ENCODE results near the gene DXO.
"Not testable (repeated sequence)": the region's sequence is repeated elsewhere in the genome, so short reads cannot be mapped to it uniquely, and the experiment has no call there.

The DXO gene

GRCh38 chr6:31971993-31972708 is at the start of gene DXO:
Gene DXO (minus strand): TSS chr6:31972138. CDS start chr6:31971675, 463 bp downstream.
- peak; percentile 99 for DNase-seq (ENCODE audit: low spot score)

- DNase-seq (ENCODE audit: low spot score) = not testable (repeated sequence)
These were observed 42.6 kb upstream of the DXO start, which contains the start of gene C4B for GRCh38 chr6:32014547-32014946. Gene C4B (plus strand): TSS chr6:32014795. CDS start chr6:32014846, 51 bp downstream.

- not testable (repeated sequence) for DNase-seq (ENCODE audit: low spot score)
These were observed 41.8 kb upstream of the DXO start for GRCh38 chr6:32013738-32014137.

GRCh38 chr6:32012941-32013617 is 41.1 kb upstream of the DXO start:
- DNase-seq (ENCODE audit: low spot score) = not testable (repeated sequence)

GRCh38 chr6:32010856-32011530 is 39.1 kb upstream of the DXO start:
- not testable (repeated sequence) for DNase-seq (ENCODE audit: low spot score)

- DNase-seq (ENCODE audit: low spot score) = not testable (repeated sequence)
These were observed 37.6 kb upstream of the DXO start for GRCh38 chr6:32009537-32009936.

GRCh38 chr6:32008616-32009015 is 36.7 kb upstream of the DXO start:
- not testable (repeated sequence) for DNase-seq (ENCODE audit: low spot score)

- not testable (repeated sequence) for DNase-seq (ENCODE audit: low spot score)
These were observed 36.1 kb upstream of the DXO start for GRCh38 chr6:32008037-32008436.

- not testable (repeated sequence) for DNase-seq (ENCODE audit: low spot score)
These were observed 35.1 kb upstream of the DXO start for GRCh38 chr6:32007086-32007485.

- DNase-seq (ENCODE audit: low spot score) = peak; percentile 0
These were observed 34.1 kb upstream of the DXO start for GRCh38 chr6:32005991-32006529.

GRCh38 chr6:32005538-32005880 is 33.6 kb upstream of the DXO start:
- DNase-seq (ENCODE audit: low spot score) = not testable (repeated sequence)

- DNase-seq (ENCODE audit: low spot score) = not testable (repeated sequence)
These were observed 33.1 kb upstream of the DXO start for GRCh38 chr6:32004864-32005537.

- DNase-seq (ENCODE audit: low spot score) = not testable (repeated sequence)
These were observed 32.5 kb upstream of the DXO start for GRCh38 chr6:32004393-32004792.

- DNase-seq (ENCODE audit: low spot score) = not testable (repeated sequence)
These were observed 31.4 kb upstream of the DXO start for GRCh38 chr6:32003301-32003700.

GRCh38 chr6:32002546-32003268 is 30.8 kb upstream of the DXO start:
- not testable (repeated sequence) for DNase-seq (ENCODE audit: low spot score)

- DNase-seq (ENCODE audit: low spot score) = not testable (repeated sequence)
These were observed 24.4 kb upstream of the DXO start for GRCh38 chr6:31996385-31996784.

GRCh38 chr6:31994421-31994820 is 22.5 kb upstream of the DXO start:
- DNase-seq (ENCODE audit: low spot score) = not testable (repeated sequence)

- DNase-seq (ENCODE audit: low spot score) = not testable (repeated sequence)
These were observed 17.4 kb upstream of the DXO start for GRCh38 chr6:31989363-31989762.

- DNase-seq (ENCODE audit: low spot score) = not testable (repeated sequence)
These were observed 9.8 kb upstream of the DXO start, which contains the start of gene C4A for GRCh38 chr6:31981744-31982143. Gene C4A (plus strand): TSS chr6:31982057. CDS start chr6:31982108, 51 bp downstream.

- not testable (repeated sequence) for DNase-seq (ENCODE audit: low spot score)
These were observed 9.1 kb upstream of the DXO start for GRCh38 chr6:31980998-31981397.
